GM19463 (cell line): ENCODE measurements around the gene BET1L.
"Not testable (repeated sequence)": the region's sequence is repeated elsewhere in the genome, so short reads cannot be mapped to it uniquely, and the experiment has no call there.

Experiments
- ATAC-seq: cut with Tn5 transposase; IDR thresholded peaks from one replicate; pipeline ENCODE4 v1.9.1; 2021; ENCODE audit warnings: mild to moderate bottlenecking, moderate library complexity; ENCODE audit not compliant: unreplicated experiment

BET1L gene

GRCh38 chr11:197741-198235 lies 9.4 kb downstream of the BET1L start:
- ATAC-seq: no peak

- ATAC-seq: no peak
Observed at GRCh38 chr11:196786-197731, 10.1 kb downstream of the BET1L start.

- not testable (repeated sequence) for ATAC-seq
Observed at GRCh38 chr11:193481-193880, 13.7 kb downstream of the BET1L start.

- ATAC-seq: not testable (repeated sequence)
Observed at GRCh38 chr11:192674-193128, 14.5 kb downstream of the BET1L start, which contains the start of gene SCGB1C1. Gene SCGB1C1 (plus strand): TSS chr11:193078. CDS start chr11:193100, 22 bp downstream.

- not testable (repeated sequence) for ATAC-seq
Observed at GRCh38 chr11:191490-192478, 15.4 kb downstream of the BET1L start.

- not testable (repeated sequence) for ATAC-seq
Observed at GRCh38 chr11:190546-190945, 16.7 kb downstream of the BET1L start.

- peak; percentile 70 for ATAC-seq
Observed at GRCh38 chr11:189843-190311, 17.3 kb downstream of the BET1L start.

- not testable (repeated sequence) for ATAC-seq
Observed at GRCh38 chr11:189200-189783, 17.9 kb downstream of the BET1L start.

GRCh38 chr11:180242-180641 lies 27.0 kb downstream of the BET1L start:
- not testable (repeated sequence) for ATAC-seq
